HS-27A (cell line): ENCODE results near the gene IGDCC3.

ENCODE experiments used
- DNase-seq: peaks from one replicate; pipeline ENCODE4 v3.0.0-alpha.2; 2012; ENCODE audit warnings: low read depth, missing footprints

IGDCC3 gene

GRCh38 chr15:65388306-65389080, 10.7 kb upstream of the IGDCC3 start:
- DNase-seq = no peak

- DNase-seq = no peak
These were observed 9.1 kb upstream of the IGDCC3 start for GRCh38 chr15:65386886-65387285.

- DNase-seq = no peak
These were observed 8.6 kb upstream of the IGDCC3 start for GRCh38 chr15:65386376-65386775.

- DNase-seq = no peak
These were observed 8.1 kb upstream of the IGDCC3 start for GRCh38 chr15:65385870-65386258.

- no peak for DNase-seq
These were observed 7.4 kb upstream of the IGDCC3 start for GRCh38 chr15:65384895-65385869.

GRCh38 chr15:65384505-65384894, 6.7 kb upstream of the IGDCC3 start:
- no peak for DNase-seq

- DNase-seq = no peak
These were observed 6.2 kb upstream of the IGDCC3 start for GRCh38 chr15:65383991-65384390.

GRCh38 chr15:65383456-65383855, 5.7 kb upstream of the IGDCC3 start:
- no peak for DNase-seq

GRCh38 chr15:65382921-65383320, 5.1 kb upstream of the IGDCC3 start:
- DNase-seq = no peak

GRCh38 chr15:65382146-65382491, 4.3 kb upstream of the IGDCC3 start:
- DNase-seq = no peak

- DNase-seq = no peak
These were observed 3.8 kb upstream of the IGDCC3 start for GRCh38 chr15:65381445-65382145.

GRCh38 chr15:65379986-65380385, 2.2 kb upstream of the IGDCC3 start:
- no peak for DNase-seq

- DNase-seq = no peak
These were observed 462 bp downstream of the IGDCC3 start for GRCh38 chr15:65377105-65377975.

- DNase-seq = no peak
These were observed 1.1 kb downstream of the IGDCC3 start for GRCh38 chr15:65376767-65377104.

GRCh38 chr15:65375871-65376607, 1.8 kb downstream of the IGDCC3 start:
- no peak for DNase-seq

- no peak for DNase-seq
These were observed 2.9 kb downstream of the IGDCC3 start for GRCh38 chr15:65374821-65375401.

- DNase-seq = no peak
These were observed 3.5 kb downstream of the IGDCC3 start for GRCh38 chr15:65374334-65374733.

- DNase-seq = no peak
These were observed 4.6 kb downstream of the IGDCC3 start for GRCh38 chr15:65373163-65373651.

- no peak for DNase-seq
These were observed 5.1 kb downstream of the IGDCC3 start for GRCh38 chr15:65372787-65373067.

- DNase-seq = no peak
These were observed 5.6 kb downstream of the IGDCC3 start for GRCh38 chr15:65371976-65372786.
